Right kidney (tissue), 1 donor: ENCODE data around the gene ELANE.
"Not testable (repeated sequence)": the region's sequence is repeated elsewhere in the genome, so short reads cannot be mapped to it uniquely, and the experiment has no call there.

Experiments used
- DNase-seq: peaks from one replicate; pipeline ENCODE4 v3.0.0-alpha.2; 2016

The ELANE gene

GRCh38 chr19:842802-843179 lies 9.3 kb upstream of the ELANE start:
- not testable (repeated sequence) for DNase-seq

- peak; percentile 58 for DNase-seq
These were observed 8.8 kb upstream of the ELANE start for GRCh38 chr19:843180-843835.

GRCh38 chr19:843836-844545 lies 8.1 kb upstream of the ELANE start:
- no peak for DNase-seq

DNA sequence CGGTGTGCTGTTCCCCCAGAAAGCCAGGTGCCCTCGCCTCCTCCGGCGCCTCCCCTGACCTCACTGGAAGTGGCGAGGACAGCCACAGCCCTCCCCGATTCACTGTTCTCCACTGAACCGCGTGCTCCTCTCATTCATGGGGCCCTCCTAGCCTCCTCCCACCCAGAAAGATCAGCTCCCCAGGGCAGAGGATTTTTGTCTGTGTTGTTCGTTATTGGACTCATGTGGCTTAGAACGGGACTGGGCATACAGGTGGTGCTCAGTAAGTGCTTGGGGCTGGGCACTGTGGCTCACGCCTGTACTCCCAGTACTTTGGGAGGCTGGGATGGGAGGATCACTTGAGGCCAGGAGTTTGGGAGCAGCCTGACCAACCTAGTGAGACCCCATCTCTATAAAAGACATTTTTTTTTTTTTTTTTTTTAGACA lies 7.5 kb upstream of the ELANE start:
- no peak for DNase-seq

DNA sequence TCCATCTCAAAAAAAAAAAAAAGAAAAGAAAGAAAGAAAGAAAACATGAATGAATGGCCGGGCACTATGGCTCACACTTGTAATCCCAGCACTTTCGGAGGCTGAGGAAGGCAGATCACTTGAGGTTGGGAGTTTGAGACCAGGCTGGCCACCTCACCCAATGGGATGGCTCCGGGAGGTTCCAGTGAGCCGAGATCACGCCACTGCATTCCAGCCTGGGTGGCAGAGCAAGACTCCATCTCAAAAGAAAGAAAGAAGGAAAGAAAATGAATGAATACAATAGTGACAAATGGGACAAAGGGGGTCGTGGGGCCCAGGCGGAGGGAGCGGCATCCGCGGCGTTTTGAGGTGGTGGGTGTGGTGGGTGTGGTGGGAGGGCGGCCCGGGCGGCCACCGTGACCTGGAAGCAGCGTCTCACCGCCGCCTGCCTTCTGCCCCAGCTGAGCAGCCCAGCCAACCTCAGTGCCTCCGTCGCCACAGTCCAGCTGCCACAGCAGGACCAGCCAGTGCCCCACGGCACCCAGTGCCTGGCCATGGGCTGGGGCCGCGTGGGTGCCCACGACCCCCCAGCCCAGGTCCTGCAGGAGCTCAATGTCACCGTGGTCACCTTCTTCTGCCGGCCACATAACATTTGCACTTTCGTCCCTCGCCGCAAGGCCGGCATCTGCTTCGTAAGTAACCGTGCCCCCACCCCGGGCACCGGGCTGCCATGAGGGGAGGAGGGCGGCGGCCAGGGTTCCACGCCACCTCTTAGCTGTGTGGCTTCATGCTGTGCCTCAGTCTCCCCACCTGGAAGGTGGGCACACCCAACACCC lies 6.2 kb upstream of the ELANE start:
- DNase-seq, result no peak

- DNase-seq, result no peak
These were observed 3.6 kb upstream of the ELANE start for GRCh38 chr19:848386-848921.

- not testable (repeated sequence) for DNase-seq
These were observed 2.9 kb upstream of the ELANE start for GRCh38 chr19:849195-849594.

DNA sequence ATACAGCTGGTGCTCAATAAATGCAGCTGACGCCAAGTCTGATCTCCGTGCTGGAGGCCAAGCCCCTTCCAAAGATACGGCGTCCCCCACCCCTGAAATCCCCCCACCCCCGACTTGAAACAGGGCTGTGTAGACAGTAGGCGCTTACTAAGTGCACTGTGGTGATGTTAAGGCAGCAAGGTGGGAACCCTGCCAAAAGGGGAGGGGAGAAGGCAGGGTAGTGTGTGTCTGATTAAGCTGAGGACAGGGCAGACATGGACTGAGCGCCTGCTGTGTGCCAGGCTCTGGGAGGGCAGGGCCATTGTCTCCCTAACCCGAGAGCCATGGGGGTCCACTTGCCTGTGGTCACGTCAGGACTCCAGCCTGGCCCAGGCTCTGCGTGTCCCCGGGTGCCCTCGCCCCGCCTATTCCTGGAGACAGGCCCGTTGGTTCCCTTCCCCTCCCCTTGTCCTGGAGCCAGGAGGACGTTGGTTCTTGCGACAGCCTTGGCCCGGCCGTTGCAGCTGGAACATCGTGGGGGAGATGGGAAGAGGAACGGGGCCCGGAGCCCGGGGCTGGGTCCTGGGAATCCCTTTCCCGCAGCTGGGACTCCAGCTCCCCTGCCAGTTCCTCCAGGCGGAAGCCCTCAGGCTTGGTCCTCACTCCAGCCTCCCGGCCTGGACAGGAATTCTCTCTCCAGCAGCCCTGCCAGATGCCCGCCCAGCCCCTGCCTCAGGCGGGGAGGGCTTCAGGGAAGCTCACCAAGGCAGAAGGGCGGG lies 1.7 kb upstream of the ELANE start:
- peak; percentile 59 for DNase-seq

GRCh38 chr19:850979-851335 lies 1.1 kb upstream of the ELANE start:
- DNase-seq, result no peak

- DNase-seq, result no peak
These were observed 997 bp downstream of the ELANE start for GRCh38 chr19:853014-853585.

DNA sequence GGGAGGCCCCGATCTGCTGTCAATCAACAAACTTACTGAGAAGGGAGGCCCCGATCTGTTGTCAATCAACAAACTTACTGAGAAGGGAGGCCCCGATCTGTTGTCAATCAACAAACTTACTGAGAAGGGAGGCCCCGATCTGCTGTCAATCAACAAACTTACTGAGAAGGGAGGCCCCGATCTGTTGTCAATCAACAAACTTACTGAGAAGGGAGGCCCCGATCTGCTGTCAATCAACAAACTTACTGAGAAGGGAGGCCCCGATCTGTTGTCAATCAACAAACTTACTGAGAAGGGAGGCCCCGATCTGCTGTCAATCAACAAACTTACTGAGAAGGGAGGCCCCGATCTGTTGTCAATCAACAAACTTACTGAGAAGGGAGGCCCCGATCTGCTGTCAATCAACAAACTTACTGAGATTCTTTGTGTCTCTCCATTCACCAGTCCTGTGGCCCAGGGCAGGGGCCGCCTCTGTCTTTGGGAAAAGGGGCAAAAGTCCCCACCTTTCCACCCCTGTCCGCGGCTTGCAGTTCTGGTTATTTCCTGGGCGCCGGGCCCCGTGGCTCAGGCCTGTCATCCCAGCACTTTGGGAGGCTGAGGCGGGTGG lies 1.6 kb downstream of the ELANE start:
- not testable (repeated sequence) for DNase-seq

- no peak for DNase-seq
These were observed 2.4 kb downstream of the ELANE start for GRCh38 chr19:854549-854948.

GRCh38 chr19:855142-855541 lies 3.0 kb downstream of the ELANE start:
- no peak for DNase-seq

GRCh38 chr19:855566-856120 lies 3.5 kb downstream of the ELANE start:
- DNase-seq, result no peak

GRCh38 chr19:858284-858683 lies 6.2 kb downstream of the ELANE start:
- DNase-seq, result no peak

- DNase-seq, result no peak
These were observed 7.1 kb downstream of the ELANE start, which contains the start of gene CFD for GRCh38 chr19:858868-859843. Gene CFD, plus strand, starts transcription at chr19:859664. Its CDS starts 26 bp downstream, at chr19:859690.

DNA sequence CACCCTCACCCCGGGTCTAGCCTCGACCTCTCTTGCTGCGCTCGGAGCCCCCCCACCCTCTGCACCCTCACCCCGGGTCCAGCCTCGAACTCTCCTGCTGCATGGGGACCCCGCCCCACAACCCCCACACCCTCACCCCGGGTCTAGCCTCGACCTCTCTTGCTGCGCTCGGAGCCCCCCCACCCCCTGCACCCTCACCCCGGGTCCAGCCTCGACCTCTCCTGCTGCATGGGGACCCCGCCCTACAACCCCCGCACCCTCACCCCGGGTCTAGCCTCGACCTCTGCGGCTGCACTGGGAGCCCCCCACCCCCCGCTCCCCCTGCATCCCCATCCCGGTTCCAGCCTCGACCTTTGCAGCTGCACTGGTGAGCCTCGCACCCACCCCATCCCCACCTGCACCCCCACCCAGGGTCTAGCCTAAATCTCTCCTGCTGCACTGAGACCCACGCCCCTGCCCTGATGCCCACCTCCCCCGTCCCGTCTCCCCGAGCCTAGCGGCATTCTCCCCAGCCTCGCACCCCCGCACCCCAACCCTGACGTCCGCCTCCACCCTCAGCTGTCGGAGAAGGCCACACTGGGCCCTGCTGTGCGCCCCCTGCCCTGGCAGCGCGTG lies 9.1 kb downstream of the ELANE start:
- DNase-seq, result no peak

DNA sequence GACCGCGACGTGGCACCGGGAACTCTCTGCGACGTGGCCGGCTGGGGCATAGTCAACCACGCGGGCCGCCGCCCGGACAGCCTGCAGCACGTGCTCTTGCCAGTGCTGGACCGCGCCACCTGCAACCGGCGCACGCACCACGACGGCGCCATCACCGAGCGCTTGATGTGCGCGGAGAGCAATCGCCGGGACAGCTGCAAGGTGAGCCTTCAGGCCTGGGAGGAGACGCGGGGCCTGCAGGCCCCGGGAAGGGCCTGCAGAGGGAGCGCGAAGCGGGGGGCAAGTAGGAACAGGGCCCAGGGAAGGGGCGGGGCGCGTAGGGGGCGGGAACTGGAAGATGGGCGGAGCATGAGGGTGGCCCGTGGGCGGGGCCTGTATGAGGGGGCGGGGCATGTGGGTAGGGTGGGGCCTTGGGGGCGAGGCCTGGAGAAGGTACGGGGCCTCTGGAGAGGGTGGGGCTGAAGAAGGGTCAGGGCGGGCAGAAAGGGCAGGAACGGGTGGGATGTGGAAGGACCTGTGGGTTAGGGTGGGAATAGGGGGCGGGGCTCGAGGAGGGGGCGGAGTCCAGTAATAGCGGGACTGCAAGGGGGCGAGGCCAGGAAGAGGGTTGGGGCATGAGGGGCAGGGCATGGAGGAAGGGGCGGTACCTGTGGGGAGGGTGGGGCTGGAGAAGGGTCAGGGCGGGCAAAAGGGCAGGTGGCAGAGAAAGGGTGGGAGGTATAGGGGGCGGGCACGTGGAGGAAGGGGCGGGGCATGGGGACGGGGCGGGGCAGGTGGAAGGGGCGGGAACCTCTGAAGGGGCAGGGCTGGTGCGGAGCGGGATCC lies 9.9 kb downstream of the ELANE start:
- DNase-seq, result no peak
